Stimulated activated naive CD8-positive, alpha-beta T cell treated with anti-CD3 and anti-CD28 coated beads, Interleukin-15, amount 100 ng/mL, for 72 hours (primary cell): ENCODE results near the gene TRPV6.

ENCODE experiments used
- ATAC-seq: fragments of 150-1000 bp; cut with Tn5 transposase; 2 replicates; pipeline ENCODE4 v1.10.0; 2021; ENCODE audit warnings: mild to moderate bottlenecking, moderate library complexity
- DNase-seq, 2 donors: peaks; one replicate each; pipeline ENCODE4 v3.0.0; 2021 to 2022
- H3K27ac Mint-ChIP-seq, 2 donors: one replicate each; pipeline ENCODE4 v1.8.0; 2022; ENCODE audit warnings: mild to moderate bottlenecking in 2 of 2, mixed read lengths in 2 of 2, moderate library complexity in 2 of 2
- H3K27me3 Mint-ChIP-seq: one replicate; pipeline ENCODE4 v1.8.0; 2022; ENCODE audit warnings: mixed read lengths
- H3K4me1 Mint-ChIP-seq: one replicate; pipeline ENCODE4 v1.8.0; 2022; ENCODE audit warnings: mild to moderate bottlenecking, mixed read lengths
- H3K4me3 Mint-ChIP-seq, 2 donors: one replicate each; pipeline ENCODE4 v1.8.0; 2022; ENCODE audit warnings: mild to moderate bottlenecking in 2 of 2, mixed read lengths in 2 of 2, moderate library complexity in 1 of 2
- H3K9me3 Mint-ChIP-seq, 2 donors: one replicate each; pipeline ENCODE4 v1.8.0; 2022; ENCODE audit warnings: mixed read lengths in 2 of 2

TRPV6 gene

GRCh38 chr7:142857625-142858024, 27.9 kb downstream of the TRPV6 start:
- Mint-ChIP-seq H3K4me1 (peaks cover 23% of the 10 kb centered on the region), H3K4me3 (no peak overlapping the region), H3K27me3 (peaks cover 8% of the 10 kb centered on the region), H3K9me3 (no peaks in the 10 kb centered on the region), H3K27ac (no peak overlapping the region)
- ATAC-seq (no peak), DNase-seq (no peak)

- no peak for DNase-seq
- no peak for ATAC-seq
- Mint-ChIP-seq H3K4me3 (peak overlapping the region; percentile 11 to 23), H3K4me1 (peaks cover 23% of the 10 kb centered on the region), H3K27ac (no peak overlapping the region), H3K9me3 (no peaks in the 10 kb centered on the region), H3K27me3 (peaks cover 8% of the 10 kb centered on the region)
Measured at GRCh38 chr7:142856565-142857245, 28.8 kb downstream of the TRPV6 start.

- Mint-ChIP-seq H3K27ac (no peak overlapping the region), H3K4me1 (peaks cover 23% of the 10 kb centered on the region), H3K4me3 (peak overlapping the region; percentile 71 to 92), H3K27me3 (peaks cover 8% of the 10 kb centered on the region), H3K9me3 (no peaks in the 10 kb centered on the region)
- ATAC-seq (no peak), DNase-seq (no peak)
Measured at GRCh38 chr7:142855756-142856564, 29.6 kb downstream of the TRPV6 start.

- Mint-ChIP-seq H3K27ac (no peak overlapping the region), H3K4me3 (peak overlapping the region; percentile 71 to 92)
- ATAC-seq: peak; percentile 10
Measured at GRCh38 chr7:142855114-142855743, 30.3 kb downstream of the TRPV6 start.

GRCh38 chr7:142854372-142855113, 31.0 kb downstream of the TRPV6 start, which contains the start of gene EPHB6:
Gene EPHB6 (plus strand): TSS chr7:142855076. CDS start chr7:142863228, 8,152 bp downstream.
- H3K9me3 Mint-ChIP-seq: no peaks in the 10 kb centered on the region
- peak within 1 kb of the TSS; percentile 61 to 80 for H3K27ac Mint-ChIP-seq
- ATAC-seq: peak; percentile 78
- peaks cover 8% of the 10 kb centered on the region for H3K27me3 Mint-ChIP-seq
- peak; percentile 57 to 63 for DNase-seq
- peak within 1 kb of the TSS; percentile 92 to 96 for H3K4me3 Mint-ChIP-seq
- H3K4me1 Mint-ChIP-seq: peaks cover 23% of the 10 kb centered on the region

More at GRCh38 chr7:142855114-142855743, 30.3 kb downstream of the TRPV6 start:
- peak in 1 of 2 donors; percentile 27 for DNase-seq
- no peaks in the 10 kb centered on the region for H3K9me3 Mint-ChIP-seq
- H3K27me3 Mint-ChIP-seq: peaks cover 8% of the 10 kb centered on the region
- H3K4me1 Mint-ChIP-seq: peaks cover 23% of the 10 kb centered on the region

- peak overlapping the region; percentile 61 to 80 for H3K27ac Mint-ChIP-seq
- DNase-seq (peak; percentile 73), ATAC-seq (peak; percentile 84)
- H3K4me1 Mint-ChIP-seq: peaks cover 23% of the 10 kb centered on the region
- H3K9me3 Mint-ChIP-seq: no peaks in the 10 kb centered on the region
- peak overlapping the region; percentile 92 to 96 for H3K4me3 Mint-ChIP-seq
- peaks cover 8% of the 10 kb centered on the region for H3K27me3 Mint-ChIP-seq
Measured at GRCh38 chr7:142853739-142854371, 31.7 kb downstream of the TRPV6 start.

GRCh38 chr7:142851919-142852318, 33.6 kb downstream of the TRPV6 start:
- H3K4me3 Mint-ChIP-seq: no peak overlapping the region
- H3K9me3 Mint-ChIP-seq: no peaks in the 10 kb centered on the region
- DNase-seq (no peak), ATAC-seq (no peak)
- no peak overlapping the region for H3K27ac Mint-ChIP-seq
- H3K27me3 Mint-ChIP-seq: peaks cover 8% of the 10 kb centered on the region
- peaks cover 20% of the 10 kb centered on the region for H3K4me1 Mint-ChIP-seq

GRCh38 chr7:142851269-142851668, 34.3 kb downstream of the TRPV6 start:
- peaks cover 15% of the 10 kb centered on the region for H3K4me1 Mint-ChIP-seq
- H3K27me3 Mint-ChIP-seq: peaks cover 8% of the 10 kb centered on the region
- ATAC-seq (no peak), DNase-seq (no peak)
- no peaks in the 10 kb centered on the region for H3K9me3 Mint-ChIP-seq
- H3K27ac Mint-ChIP-seq: no peak overlapping the region
- no peak overlapping the region for H3K4me3 Mint-ChIP-seq

GRCh38 chr7:142847353-142847752, 38.2 kb downstream of the TRPV6 start:
- Mint-ChIP-seq H3K9me3 (no peaks in the 10 kb centered on the region), H3K4me1 (no peaks in the 10 kb centered on the region), H3K27me3 (no peaks in the 10 kb centered on the region), H3K4me3 (no peak overlapping the region), H3K27ac (no peak overlapping the region)
- ATAC-seq: no peak
- no peak for DNase-seq

- Mint-ChIP-seq H3K9me3 (no peaks in the 10 kb centered on the region), H3K27me3 (no peaks in the 10 kb centered on the region), H3K4me1 (no peaks in the 10 kb centered on the region), H3K27ac (no peak overlapping the region), H3K4me3 (no peak overlapping the region)
- DNase-seq (no peak), ATAC-seq (no peak)
Measured at GRCh38 chr7:142842251-142842766, 43.2 kb downstream of the TRPV6 start.

- Mint-ChIP-seq H3K4me3 (no peak overlapping the region), H3K27ac (no peak overlapping the region), H3K9me3 (no peaks in the 10 kb centered on the region), H3K27me3 (no peaks in the 10 kb centered on the region), H3K4me1 (peaks cover 21% of the 10 kb centered on the region)
- ATAC-seq (no peak), DNase-seq (no peak)
Measured at GRCh38 chr7:142838461-142839213, 46.9 kb downstream of the TRPV6 start.

- Mint-ChIP-seq H3K4me3 (no peak overlapping the region), H3K27me3 (no peaks in the 10 kb centered on the region), H3K27ac (no peak overlapping the region), H3K9me3 (no peaks in the 10 kb centered on the region), H3K4me1 (peaks cover 30% of the 10 kb centered on the region)
- no peak for DNase-seq
- no peak for ATAC-seq
Measured at GRCh38 chr7:142836426-142836825, 49.1 kb downstream of the TRPV6 start.

- peaks cover 35% of the 10 kb centered on the region for H3K4me1 Mint-ChIP-seq
- peak overlapping the region in 1 of 2 donors; percentile 19 for H3K27ac Mint-ChIP-seq
- peak in 1 of 2 donors; percentile 17 for DNase-seq
- H3K27me3 Mint-ChIP-seq: no peaks in the 10 kb centered on the region
- peak overlapping the region in 1 of 2 donors; percentile 55 for H3K4me3 Mint-ChIP-seq
- H3K9me3 Mint-ChIP-seq: no peaks in the 10 kb centered on the region
- ATAC-seq: no peak
Measured at GRCh38 chr7:142835487-142835886, 50.1 kb downstream of the TRPV6 start.
